HepG2 (cell line): ENCODE measurements around the gene LMX1B. TPM values are rescaled to one million over a fixed set of nuclear protein-coding genes. Genes with fewer than 3 reads are reported as not detected.

Experiments
- ATAC-seq: fragments of 200-7000 bp; cut with Tn5 transposase; 3 replicates; pipeline ENCODE4 v1.9.1; 2020; ENCODE audit warnings: mild to moderate bottlenecking, moderate library complexity
- BruUV-seq: library from RNA; stranded (reverse); fragments of 400-500 nt; replicated peaks from 2 replicates; lab custom pipeline; 2021; lab: Mats Ljungman, UMichigan
- CTCF ChIA-PET: fragments of 300-600 bp; formaldehyde crosslinking; extraction: SDS; loops from one replicate; lab custom pipeline; 2021; ENCODE audit warnings: low total read pairs, inconsistent platforms, low intra/inter-chr PET ratio; lab: Yijun Ruan, JAX
- POLR2A ChIA-PET: fragments of 350-600 bp; sonication (Branson Sonifier 250); formaldehyde crosslinking; loops from one replicate; lab custom pipeline; 2020; ENCODE audit warnings: antibody characterized with exemption, inconsistent platforms; lab: Yijun Ruan, JAX
- DNase-seq: peaks from one replicate; pipeline ENCODE4 v3.0.0-alpha.2; 2015; ENCODE audit warnings: low spot score
- FAIRE-seq: peaks from 3 replicates; lab custom pipeline; 2011; peaks lifted over from hg19 to GRCh38; lab: Jason Lieb, UNC
- H2AFZ ChIP-seq: one replicate; pipeline ENCODE4 v1.6.1; 2011; ENCODE audit warnings: low read length, inconsistent platforms
- H3K27ac ChIP-seq: fragments of 300-600 bp; 3 replicates; pipeline ENCODE4 v1.8.0; 2011; ENCODE audit warnings: mixed run types, mild to moderate bottlenecking, mixed read lengths, low read length, inconsistent platforms; ENCODE audit not compliant: insufficient read depth; ENCODE audit errors: extremely low read length
- H3K27me3 ChIP-seq, 2 experiments: fragments of 200-600 bp in 1 of 2; 2 replicates in 1 of 2; 3 replicates in 1 of 2; pipeline versions ENCODE4 v1.6.0 to v1.8.0; 2011; ENCODE audit warnings: low read length in 2 of 2, mild to moderate bottlenecking in 2 of 2, moderate library complexity in 2 of 2, inconsistent platforms in 1 of 2; ENCODE audit not compliant: insufficient read depth in 2 of 2, control insufficient read depth in 1 of 2
- H3K36me3 ChIP-seq, 2 experiments: fragments of 200-600 bp in 1 of 2; replicated peaks in 1 of 2; 2 replicates in 1 of 2; 3 replicates in 1 of 2; pipeline versions ENCODE4 v1.5.1 to v1.8.0; 2011; ENCODE audit warnings: low read length in 2 of 2, inconsistent platforms in 1 of 2; ENCODE audit not compliant: insufficient read depth in 2 of 2, control insufficient read depth in 1 of 2
- H3K4me1 ChIP-seq: 2 replicates; pipeline ENCODE4 v1.5.1; 2012; ENCODE audit warnings: low read length, inconsistent platforms; ENCODE audit not compliant: insufficient read depth
- H3K4me2 ChIP-seq: 2 replicates; pipeline ENCODE4 v1.6.0; 2011; ENCODE audit warnings: low read depth, low read length, inconsistent platforms
- H3K4me3 ChIP-seq, 3 experiments: fragments of 200-600 bp in 1 of 3; sonication (generic), shearing (Covaris generic) in 1 of 3; replicated peaks in 1 of 3; 2 replicates each; pipeline ENCODE4 v1.5.1; 2011 to 2016; ENCODE audit warnings: low read length in 3 of 3, inconsistent platforms in 2 of 3, low read depth in 2 of 3, mild to moderate bottlenecking in 2 of 3, control low read depth in 1 of 3, mixed read lengths in 1 of 3; ENCODE audit not compliant: insufficient read depth in 1 of 3
- H3K79me2 ChIP-seq: one replicate; pipeline ENCODE4 v1.6.1; 2011; ENCODE audit warnings: low read length, inconsistent platforms; ENCODE audit not compliant: insufficient read depth
- H3K9ac ChIP-seq: 2 replicates; pipeline ENCODE4 v1.6.0; 2011; ENCODE audit warnings: mild to moderate bottlenecking, low read depth, low read length, inconsistent platforms; ENCODE audit not compliant: insufficient read depth
- H3K9me3 ChIP-seq: 2 replicates; pipeline ENCODE4 v1.5.1; 2012; ENCODE audit warnings: mild to moderate bottlenecking, low read length
- H4K20me1 ChIP-seq: 2 replicates; pipeline ENCODE4 v1.6.0; 2011; ENCODE audit warnings: inconsistent platforms, mild to moderate bottlenecking, low read length, moderate library complexity; ENCODE audit not compliant: insufficient read depth
- HMGXB3 ChIP-seq: sonication (generic); formaldehyde crosslinking; IDR thresholded peaks from 2 replicates; pipeline ENCODE4 v1.4.0; 2020; ENCODE audit warnings: missing genetic modification reagents, borderline replicate concordance
- RBM39 ChIP-seq: fragments of 200-400 bp; formaldehyde crosslinking; IDR thresholded peaks from one replicate; pipeline ENCODE4 v1.6.1; 2018; ENCODE audit warnings: antibody characterized with exemption, mild to moderate bottlenecking, low read depth, low read length; ENCODE audit not compliant: poor library complexity, severe bottlenecking
- ZNF180 ChIP-seq: sonication (generic); formaldehyde crosslinking; IDR thresholded peaks from 2 replicates; pipeline ENCODE4 v1.4.0; 2020; ENCODE audit warnings: low read depth, missing genetic modification reagents, borderline replicate concordance
- ZNF768 ChIP-seq: sonication (generic); formaldehyde crosslinking; IDR thresholded peaks from 2 replicates; pipeline ENCODE4 v1.4.0; 2020; ENCODE audit warnings: missing genetic modification reagents
- ZNF883 ChIP-seq: sonication (generic); formaldehyde crosslinking; IDR thresholded peaks from 2 replicates; pipeline ENCODE4 v1.5.1; 2020; ENCODE audit warnings: mild to moderate bottlenecking, missing genetic modification reagents; ENCODE audit errors: not compliant biosample characterization
- WGBS: methylation state at CpG from one replicate; pipeline ENCODE4 v1.1.6; 2017; ENCODE audit warnings: low lambda C conversion rate; 5-methylcytosine and 5-hydroxymethylcytosine counted together
- in situ Hi-C: cut with HindIII; loops from 2 replicates; pipeline ENCODE4 v1.10.0; 2017; ENCODE audit warnings: low pct_unique_long_range_greater_than_20kb; ENCODE audit not compliant: extremely low pct_ligation_motif_present
- intact Hi-C: fragments of 100-400 bp; cut with micrococcal nuclease; formaldehyde crosslinking; loops from one replicate; pipeline ENCODE4 v1.10.0; 2022; ENCODE audit not compliant: unreplicated experiment
- polyA plus RNA-seq, 8 experiments: library from polyadenylated mRNA; depleted of rRNA in 3 of 8; stranded (reverse) in 7 of 8; unstranded in 1 of 8; fragments of >200 nt; fragmentation: Illumina TruSeq in 4 of 8; extraction: Trizol in 4 of 8; gene quantifications; 2 replicates each; pipeline versions ENCODE4 v1.2.1 to v1.2.3, GENCODE V29; 2011 to 2016; ENCODE audit warnings: low read depth in 4 of 8, missing spikeins in 1 of 8, mixed read lengths in 1 of 8; ENCODE audit not compliant: insufficient read depth in 1 of 8
- total RNA-seq, 5 experiments: library from RNA; depleted of rRNA; stranded (reverse); fragments of >200 nt; fragmentation: Illumina TruSeq; extraction: Trizol; gene quantifications; 2 replicates each; pipeline ENCODE4 v1.2.3, GENCODE V29; 2016; ENCODE audit warnings: low read depth in 1 of 5

Gene LMX1B
- total and polyA plus RNA-seq, 2 of the 13 experiments (the other 11 are each of a cell fraction or from before 2014, with no cell fraction given): not detected

GRCh38 chr9:126582427-126582826 lies 31.3 kb upstream of the LMX1B start (continued):
- TF ChIP-seq HMGXB3 (CRISPR knock-in tag) (no peak), ZNF883 (CRISPR knock-in tag) (no peak), RBM39 (no peak)

- Histone ChIP-seq H3K36me3 (no peaks in the 10 kb centered on the region), H4K20me1 (no peaks in the 10 kb centered on the region), H3K27ac (no peak overlapping the region), H3K79me2 (no peaks in the 10 kb centered on the region), H3K4me3 (peak overlapping the region in 1 of 3 experiments; percentile 16; a peak in 1 of 6 replicates), H3K4me2 (peak overlapping the region; percentile 38), H3K9me3 (no peaks in the 10 kb centered on the region), H3K4me1 (peaks cover 39% of the 10 kb centered on the region), H3K27me3 (peaks cover 4 to 53% of the 10 kb centered on the region in 2 experiments; a peak in 4 of 5 replicates), H3K9ac (no peak overlapping the region), H2AFZ (no peak overlapping the region)
- POLR2A ChIA-PET: no interaction called here
- in situ Hi-C loops: no loop called here
- DNase-seq (no peak), FAIRE-seq (no peak), ATAC-seq (peak; percentile 44)
- no TSS peak for BruUV-seq
- TF ChIP-seq ZNF768: peak; percentile 96
- no peak for TF ChIP-seq ZNF180 (CRISPR knock-in tag)
- 2% methylated on average over 9 of the region's 17 CpGs for WGBS
- CTCF ChIA-PET: no interaction called here
- intact Hi-C loops: no loop called here
Observed at GRCh38 chr9:126583144-126583760, 30.5 kb upstream of the LMX1B start.
